ENCODE results near the gene DDX49. TPM values are rescaled to one million over a fixed set of nuclear protein-coding genes. Genes with fewer than 3 reads are reported as not detected.

The DDX49 gene
- 57.7 and 67.2 TPM in 2 replicates for total RNA-seq

GRCh38 chr19:18919086-18919899 lies at the start of gene DDX49, which contains the start of gene COPE:
Gene DDX49 (plus strand): TSS chr19:18919715. CDS start chr19:18919742, 27 bp downstream.
Gene COPE (minus strand): TSS chr19:18919387. CDS start chr19:18919348, 39 bp downstream.

DNA sequence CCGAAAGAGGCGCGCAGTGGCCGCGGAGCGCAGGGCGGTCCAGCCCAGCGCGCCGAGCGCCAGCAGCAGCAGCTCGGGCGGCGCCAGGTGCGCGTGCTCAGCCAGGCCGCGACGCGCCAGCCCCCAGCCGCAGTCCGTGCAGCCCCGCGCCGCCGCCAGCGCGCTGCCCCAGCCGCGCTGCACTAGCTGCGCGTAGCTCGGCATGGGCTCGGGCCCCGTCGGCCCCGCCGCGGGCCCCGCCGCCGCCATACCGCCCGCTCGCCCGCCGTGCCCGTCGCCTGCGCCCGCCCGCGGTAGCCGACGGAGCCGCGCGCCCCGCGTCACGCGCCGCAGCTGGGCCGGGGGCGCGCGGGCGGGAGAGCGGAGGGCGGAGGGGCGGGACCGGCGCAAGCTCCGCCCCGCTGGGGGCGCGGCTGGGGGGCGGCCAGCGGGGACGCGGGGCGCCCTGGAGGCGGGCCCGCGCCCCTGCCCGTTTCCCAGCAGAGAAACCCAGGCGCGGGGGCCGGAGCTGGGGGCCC lies 23.6 kb upstream of the DDX49 start, which contains the start of gene CERS1:
CERS1 (minus strand) TSS at position 335 of the 518 bp plus-strand sequence; CDS start at position 249, 86 bp downstream.

DNA sequence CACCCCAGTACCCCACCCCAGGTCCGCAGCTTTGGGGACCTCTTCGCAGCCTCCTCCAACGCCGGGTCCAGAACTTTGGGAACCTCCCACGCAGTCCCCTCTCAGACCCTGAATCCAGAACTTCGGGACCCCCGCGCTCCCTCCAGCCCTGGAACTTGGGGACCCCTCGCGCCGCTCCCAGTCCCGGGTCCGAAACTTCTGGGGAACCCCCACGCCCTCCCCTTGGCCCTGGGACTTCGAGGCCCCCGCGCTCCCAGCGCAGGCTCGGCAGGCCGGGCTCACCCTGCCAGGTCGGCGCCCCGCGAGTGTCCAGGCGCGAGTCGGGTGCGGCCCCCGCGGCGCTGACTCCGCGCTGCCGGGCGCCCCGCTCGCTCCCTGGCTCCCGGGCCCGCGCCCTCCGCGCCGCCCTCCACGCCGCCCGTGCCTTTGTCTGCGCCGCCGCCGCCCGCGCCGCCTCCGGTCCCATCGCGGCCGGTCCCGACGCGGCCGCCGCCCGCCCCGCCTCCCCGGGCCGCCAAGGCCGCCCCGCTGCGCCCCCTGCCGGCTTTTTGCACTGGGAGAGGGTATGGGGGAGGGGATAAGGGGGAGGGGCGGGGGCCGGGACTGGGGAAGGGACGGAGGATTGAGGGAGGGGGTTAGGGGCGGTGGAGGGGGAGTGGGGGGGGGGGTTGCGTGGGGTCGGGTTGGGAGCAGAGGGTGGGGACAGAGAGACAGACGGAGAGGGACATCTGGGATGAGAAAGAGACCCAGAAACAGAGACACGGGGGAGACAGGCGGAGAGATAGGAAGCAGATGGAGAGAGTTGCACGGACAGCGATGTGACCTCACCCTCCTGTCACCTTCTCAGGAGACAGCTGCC lies 21.5 kb downstream of the DDX49 start, which contains the start of gene HOMER3:
HOMER3 (minus strand) TSS at position 449 of the 859 bp plus-strand sequence. CDS start 2,235 bp downstream, outside the sequence.

Other genes starting within 250 kb of the DDX49 start
- 2.1 and 6.8 TPM in 2 replicates for gene CRTC1, start 236.0 kb upstream of the DDX49 start, total RNA-seq
- gene COMP, start 128.4 kb upstream of the DDX49 start, total RNA-seq: under 0.01 TPM in 1 of 2 replicates, not detected in the other
- gene UPF1, start 87.8 kb upstream of the DDX49 start, total RNA-seq: 44.2 and 97.0 TPM in 2 replicates
- 1.0 and 1.2 TPM in 2 replicates for gene CERS1, start 23.6 kb upstream of the DDX49 start, total RNA-seq
- gene COPE, start 328 bp upstream of the DDX49 start, total RNA-seq: 338 and 384 TPM in 2 replicates
- 68.7 and 76.3 TPM in 2 replicates for gene HOMER3, start 21.5 kb downstream of the DDX49 start, total RNA-seq
- 20.0 and 36.6 TPM in 2 replicates for gene SUGP2, start 113.8 kb downstream of the DDX49 start, total RNA-seq
- gene ARMC6, start 113.9 kb downstream of the DDX49 start, total RNA-seq: 23.6 and 37.8 TPM in 2 replicates
- 4.3 and 11.2 TPM in 2 replicates for gene SLC25A42, start 144.3 kb downstream of the DDX49 start, total RNA-seq
- 39.6 and 51.0 TPM in 2 replicates for gene TMEM161A, start 218.8 kb downstream of the DDX49 start, total RNA-seq